A172 (cell line): Measurements from ENCODE around the gene TRRAP. TPM values are rescaled to one million over a fixed set of nuclear protein-coding genes. Genes with fewer than 3 reads are reported as not detected.

Experiments used
- DNase-seq: peaks from one replicate; pipeline ENCODE4 v3.0.0-alpha.2; 2015; ENCODE audit warnings: low spot score
- total RNA-seq: library from RNA; depleted of rRNA; stranded (reverse); fragments of >200 nt; shearing (Covaris generic); gene quantifications from 2 replicates; pipeline ENCODE4 v1.2.3, GENCODE V29; 2014; rRNA removed

Gene TRRAP
- total RNA-seq, 1 experiment from 2014 or later, result 12.9 TPM

DNA sequence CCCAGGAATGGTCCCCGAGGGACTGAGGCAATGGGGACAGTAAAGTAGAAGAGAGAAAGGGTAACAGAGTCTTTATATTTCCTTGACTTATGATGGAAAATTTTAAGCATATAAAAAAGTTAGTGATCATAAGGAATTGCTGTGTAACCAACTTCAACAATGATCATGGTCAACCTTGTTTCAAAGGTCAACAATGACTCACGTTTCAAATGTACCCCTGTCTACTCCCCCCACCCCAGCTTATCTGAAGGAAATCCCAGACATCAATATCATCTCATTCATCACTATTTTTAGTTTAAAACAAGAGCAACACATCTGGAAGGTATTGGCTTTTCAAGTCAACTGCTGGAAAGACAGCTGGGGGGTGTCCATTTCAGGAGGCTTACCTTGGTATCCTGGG lies 172.6 kb downstream of the TRRAP start:
- no peak for DNase-seq

- DNase-seq, result no peak
These were observed 176.4 kb downstream of the TRRAP start for GRCh38 chr7:99054781-99055180.

DNA sequence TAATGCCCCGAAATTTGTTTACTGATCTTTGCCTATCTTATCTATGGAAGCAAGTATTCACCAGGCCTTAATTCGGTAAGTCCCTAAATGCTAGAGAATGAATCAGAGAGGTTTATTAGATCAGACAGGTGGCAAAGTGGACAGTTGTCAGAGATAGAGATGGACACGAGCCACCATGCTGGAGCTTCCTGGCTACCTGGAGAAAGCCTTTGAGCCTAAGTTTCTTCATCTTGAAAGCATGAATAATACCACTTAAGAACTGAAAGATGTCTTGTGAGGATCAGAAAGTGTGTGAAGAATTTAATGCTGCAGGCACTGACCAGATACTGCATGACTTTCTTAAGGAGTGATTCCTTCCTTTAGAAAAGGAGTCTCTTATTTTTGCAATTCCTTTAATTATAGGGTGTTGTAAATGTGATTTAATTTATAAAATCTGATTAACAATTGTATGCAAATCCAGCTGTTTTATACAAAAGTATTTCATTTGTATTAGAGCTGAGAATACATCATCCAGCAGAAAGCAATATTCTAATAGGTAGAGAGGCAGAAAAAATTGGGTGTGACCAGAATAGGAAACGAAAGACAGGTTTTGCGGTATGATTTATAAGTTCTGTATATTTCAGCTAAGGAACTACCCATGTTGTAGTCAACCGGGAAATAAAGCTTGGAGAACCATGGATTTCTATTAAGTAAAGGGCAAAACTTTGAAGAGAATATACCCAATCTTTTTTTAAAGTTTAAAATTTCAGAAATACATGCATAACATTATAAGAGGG lies 182.9 kb downstream of the TRRAP start:
- DNase-seq, result no peak

Other genes with a start within 250 kb of the TRRAP start
- gene TMEM130, start 8.5 kb upstream of the TRRAP start, total RNA-seq, result 2.0 and 4.1 TPM in 2 replicates